Stomach (tissue), 9 donors: ENCODE data around the gene C2CD3. TPM values are rescaled to one million over a fixed set of nuclear protein-coding genes. Genes with fewer than 3 reads are reported as not detected.

Experiments used
- DNase-seq, 2 donors: peaks; one replicate each; pipeline versions ENCODE4 v3.0.0 to v3.0.0-alpha.2; 2013 to 2019
- H3K27ac ChIP-seq, 5 donors: fragments of 200-600 bp in 4 of 5; sonication (generic) in 4 of 5; one replicate each; pipeline ENCODE4 v1.5.1; 2013 to 2019; ENCODE audit warnings: mild to moderate bottlenecking in 1 of 5, moderate library complexity in 1 of 5
- H3K27me3 ChIP-seq, 3 donors: fragments of 200-600 bp; sonication (generic); one replicate each; pipeline ENCODE4 v1.5.1; 2017 to 2019; ENCODE audit warnings: mixed run types in 1 of 3
- H3K36me3 ChIP-seq, 4 donors: fragments of 200-600 bp; sonication (generic); 1 replicate in 3 of 4; 2 replicates in 1 of 4; pipeline ENCODE4 v1.5.1; 2016 to 2019
- H3K4me1 ChIP-seq, 4 donors: fragments of 200-600 bp; sonication (generic); one replicate each; pipeline ENCODE4 v1.5.1; 2016 to 2019
- H3K4me3 ChIP-seq, 4 donors: fragments of 200-600 bp; sonication (generic) in 3 of 4; one replicate each; pipeline ENCODE4 v1.5.1; 2016 to 2019; ENCODE audit warnings: mild to moderate bottlenecking in 1 of 4
- H3K9me3 ChIP-seq, 4 donors: fragments of 200-600 bp; sonication (generic); one replicate each; pipeline ENCODE4 v1.5.1; 2016 to 2019
- CTCF ChIP-seq, 7 experiments: fragments of 450-650 bp in 4 of 7; fragments of 200-600 bp in 3 of 7; sonication (generic) in 3 of 7; IDR thresholded peaks; one replicate each; pipeline ENCODE4 v1.5.1; 2016 to 2019; ENCODE audit warnings: antibody characterized with exemption in 7 of 7, control low read depth in 2 of 7, mild to moderate bottlenecking in 1 of 7
- EP300 ChIP-seq: sonication (generic); formaldehyde crosslinking; IDR thresholded peaks from one replicate; pipeline ENCODE4 v1.6.1; 2017; ENCODE audit warnings: antibody characterized with exemption
- POLR2A ChIP-seq, 4 donors: fragments of 450-650 bp; IDR thresholded peaks; one replicate each; pipeline ENCODE4 v1.6.1; 2016; ENCODE audit warnings: antibody characterized with exemption in 4 of 4, control low read depth in 2 of 4, mild to moderate bottlenecking in 1 of 4, moderate library complexity in 1 of 4
- POLR2AphosphoS5 ChIP-seq, 3 donors: sonication (generic); formaldehyde crosslinking; IDR thresholded peaks; one replicate each; pipeline ENCODE4 v1.6.1; 2016; ENCODE audit warnings: antibody characterized with exemption in 3 of 3
- whole genome bisulfite sequencing, 5 donors: extraction: QIAGEN DNeasy Blood & Tissue Kit in 3 of 5; methylation state at CpG; one replicate each; pipeline versions ENCODE4 v1.1.5 to v1.1.7; 2013 to 2018; 5-methylcytosine and 5-hydroxymethylcytosine counted together
- intact Hi-C: fragments of 100-400 bp; cut with DNase I; formaldehyde crosslinking; loops from one replicate; pipeline ENCODE4 v1.15.1; 2023; ENCODE audit warnings: low total_unique reads
- polyA plus RNA-seq, 3 donors: library from polyadenylated mRNA; stranded (reverse); fragments of 200-250 nt; gene quantifications; one replicate each; pipeline ENCODE4 v1.2.3, GENCODE V29; 2013
- total RNA-seq, 5 donors: library from RNA; depleted of rRNA; stranded (reverse); fragments of >200 nt; gene quantifications; one replicate each; pipeline versions ENCODE4 v1.1.0 to v1.2.3, GENCODE V29; 2014 to 2016
- donor health status: healthy with polysubstance abuse.
- donor health status: Bipolar disorder and iron deficiency.
- donor health status: healthy.

The C2CD3 gene
- total and polyA plus RNA-seq, 8 donors = 5.6 to 176 (median 38.6) TPM

- TF ChIP-seq POLR2AphosphoS5 (IDR thresholded peaks at IDR 0.05) (no peak), POLR2A (IDR thresholded peaks at IDR 0.05) (no peak), CTCF (IDR thresholded peaks at IDR 0.05) (no peak), EP300 (no peak)
- no peaks in the 10 kb centered on the region for H3K4me1 ChIP-seq
- H3K27ac ChIP-seq = no peak overlapping the region
- no peaks in the 10 kb centered on the region for H3K9me3 ChIP-seq
- intact Hi-C loops = no loop called here
- H3K4me3 ChIP-seq = no peak overlapping the region
- no peaks in the 10 kb centered on the region for H3K27me3 ChIP-seq
- DNase-seq = no peak
- H3K36me3 ChIP-seq = peaks cover 0 to 61% (median 49%) of the 10 kb centered on the region in 4 donors
These were observed 114.9 kb downstream of the C2CD3 start for GRCh38 chr11:74055938-74056337.

GRCh38 chr11:74050465-74050864 is 120.3 kb downstream of the C2CD3 start:
- Histone ChIP-seq H3K4me1 (no peaks in the 10 kb centered on the region), H3K27ac (no peak overlapping the region), H3K36me3 (peaks cover 13 to 86% (median 76%) of the 10 kb centered on the region in 4 donors), H3K9me3 (no peaks in the 10 kb centered on the region), H3K4me3 (no peak overlapping the region), H3K27me3 (no peaks in the 10 kb centered on the region)
- no peak for DNase-seq
- WGBS, 5 donors = 94 to 97% (median 95%) methylated on average over 3 of the region's 3 CpGs
- TF ChIP-seq EP300 (no peak), CTCF (IDR thresholded peaks at IDR 0.05) (no peak), POLR2AphosphoS5 (IDR thresholded peaks at IDR 0.05) (no peak), POLR2A (IDR thresholded peaks at IDR 0.05) (no peak)
- intact Hi-C loops = no loop called here

GRCh38 chr11:74048993-74049392 is 121.8 kb downstream of the C2CD3 start:
- peaks cover 13 to 80% (median 71%) of the 10 kb centered on the region in 4 donors for H3K36me3 ChIP-seq
- 90 to 97% (median 93%) methylated on average over 5 of the region's 5 CpGs for WGBS, 5 donors
- H3K4me3 ChIP-seq = no peak overlapping the region

DNA sequence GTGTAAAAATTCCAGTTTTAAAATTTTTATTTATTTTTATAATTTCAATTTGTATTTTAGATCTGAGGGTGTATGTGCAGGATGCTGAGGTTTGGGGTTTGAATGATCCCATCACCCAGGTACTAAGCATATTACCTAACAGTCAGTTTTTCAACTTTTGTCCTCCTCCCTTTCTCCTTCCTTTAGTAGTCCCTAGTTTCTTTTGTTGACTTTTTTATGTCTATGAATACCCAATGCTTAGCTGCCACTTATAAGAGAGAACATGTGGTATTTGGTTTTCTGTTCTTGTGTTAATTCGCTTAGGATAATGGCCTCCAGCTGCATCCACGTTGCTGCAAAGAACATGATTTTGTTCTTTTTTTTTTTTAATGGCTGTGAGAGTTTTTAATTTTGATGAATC is 126.3 kb downstream of the C2CD3 start:
- Histone ChIP-seq H3K27ac (no peak overlapping the region), H3K9me3 (no peaks in the 10 kb centered on the region), H3K4me1 (no peaks in the 10 kb centered on the region), H3K4me3 (no peak overlapping the region), H3K36me3 (peaks cover 23 to 79% (median 71%) of the 10 kb centered on the region in 4 donors), H3K27me3 (no peaks in the 10 kb centered on the region)
- WGBS, 5 donors = 72 to 87% (median 79%) methylated on average over 2 of the region's 2 CpGs
- no peak for DNase-seq
- intact Hi-C loops = no loop called here
- no peak for TF ChIP-seq POLR2AphosphoS5 (IDR thresholded peaks at IDR 0.05)
- TF ChIP-seq POLR2A (IDR thresholded peaks at IDR 0.05) = no peak
- TF ChIP-seq EP300 = no peak
- TF ChIP-seq CTCF (IDR thresholded peaks at IDR 0.05) = no peak

More at GRCh38 chr11:74048993-74049392, 121.8 kb downstream of the C2CD3 start:
- intact Hi-C loops = no loop called here
- no peaks in the 10 kb centered on the region for H3K9me3 ChIP-seq
- H3K27me3 ChIP-seq = no peaks in the 10 kb centered on the region
- H3K27ac ChIP-seq = no peak overlapping the region
- no peak for DNase-seq
- H3K4me1 ChIP-seq = no peaks in the 10 kb centered on the region
- TF ChIP-seq CTCF (IDR thresholded peaks at IDR 0.05) (no peak), POLR2A (IDR thresholded peaks at IDR 0.05) (no peak), POLR2AphosphoS5 (IDR thresholded peaks at IDR 0.05) (no peak), EP300 (no peak)
